SK-N-SH treated with all-trans-retinoic acid at 6 μM for 48 hours (cell line): ENCODE measurements around the gene CEP120.

ENCODE experiments used
- ESRRG ChIP-seq: fragments of 250-450 bp; sonication (Bioruptor Pico); IDR thresholded peaks from 2 replicates; pipeline ENCODE4 v1.6.1; 2021; ENCODE audit warnings: mild to moderate bottlenecking
- RARB ChIP-seq: fragments of 250-450 bp; sonication (Bioruptor Pico); IDR thresholded peaks from 2 replicates; pipeline ENCODE4 v1.8.0; 2021; ENCODE audit warnings: mild to moderate bottlenecking, moderate library complexity
- ZFP3 ChIP-seq: fragments of 250-450 bp; sonication (Bioruptor Pico); IDR thresholded peaks from 2 replicates; pipeline ENCODE4 v1.5.0; 2020; ENCODE audit warnings: mild to moderate bottlenecking, moderate library complexity
- ZNF565 ChIP-seq: fragments of 450-650 bp; formaldehyde crosslinking; conservative IDR thresholded peaks from 2 replicates; pipeline ENCODE4 v1.5.0; 2020; ENCODE audit warnings: low read depth, mild to moderate bottlenecking, moderate library complexity

- no peak for TF ChIP-seq ESRRG (CRISPR knock-in tag)
- TF ChIP-seq RARB (CRISPR knock-in tag), result no peak
- TF ChIP-seq ZNF565 (CRISPR knock-in tag), result no peak
- no peak for TF ChIP-seq ZFP3 (CRISPR knock-in tag)
Observed at GRCh38 chr5:123340928-123341327, 82.3 kb downstream of the CEP120 start.
